GDM1 (cell line): ENCODE results near the gene ATP2B2.

Experiments used
- DNase-seq: peaks from one replicate; lab custom pipeline; 2025; lab: John Stamatoyannopoulos, UW

Gene ATP2B2

DNA sequence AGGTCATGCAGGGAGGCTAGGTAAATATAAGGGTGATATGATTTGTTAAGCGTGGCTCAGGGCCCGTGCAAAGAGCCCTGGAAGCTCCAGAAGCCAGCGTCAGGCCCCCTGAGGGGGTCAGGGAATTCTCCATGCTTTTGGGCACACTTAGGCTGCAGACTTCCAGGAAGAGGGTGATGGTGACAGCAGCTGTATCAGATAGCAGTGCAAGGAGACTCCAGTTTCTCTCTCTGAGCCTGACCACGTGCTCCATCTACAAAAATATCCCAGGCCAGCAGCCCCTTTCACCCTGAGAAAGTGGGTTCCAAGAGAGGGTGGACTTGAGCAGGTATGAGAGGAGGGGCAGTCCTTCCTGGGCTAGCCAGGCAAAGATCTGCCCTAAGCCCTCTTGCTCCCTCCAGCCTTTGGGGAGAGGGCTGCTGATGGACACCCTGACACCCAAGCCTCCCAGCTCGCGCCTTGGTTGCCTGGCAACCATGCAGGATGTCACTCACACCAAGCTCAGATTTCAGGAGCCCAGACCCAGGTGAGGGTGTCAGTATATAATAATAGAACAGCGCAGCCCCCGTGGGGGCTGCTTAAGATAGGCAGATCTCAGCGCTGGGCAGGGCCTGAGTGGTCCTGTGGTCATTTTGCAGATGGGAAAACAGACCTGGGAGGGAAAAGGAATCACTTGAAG lies 35.8 kb downstream of the ATP2B2 start:
- no peak for DNase-seq

- DNase-seq = no peak
Measured at GRCh38 chr3:10468613-10469354, 36.6 kb downstream of the ATP2B2 start.

GRCh38 chr3:10467904-10468612 lies 37.3 kb downstream of the ATP2B2 start:
- no peak for DNase-seq

- DNase-seq = no peak
Measured at GRCh38 chr3:10467204-10467603, 38.2 kb downstream of the ATP2B2 start.

GRCh38 chr3:10466186-10466585 lies 39.2 kb downstream of the ATP2B2 start:
- no peak for DNase-seq

GRCh38 chr3:10465161-10465560 lies 40.2 kb downstream of the ATP2B2 start:
- DNase-seq = no peak

DNA sequence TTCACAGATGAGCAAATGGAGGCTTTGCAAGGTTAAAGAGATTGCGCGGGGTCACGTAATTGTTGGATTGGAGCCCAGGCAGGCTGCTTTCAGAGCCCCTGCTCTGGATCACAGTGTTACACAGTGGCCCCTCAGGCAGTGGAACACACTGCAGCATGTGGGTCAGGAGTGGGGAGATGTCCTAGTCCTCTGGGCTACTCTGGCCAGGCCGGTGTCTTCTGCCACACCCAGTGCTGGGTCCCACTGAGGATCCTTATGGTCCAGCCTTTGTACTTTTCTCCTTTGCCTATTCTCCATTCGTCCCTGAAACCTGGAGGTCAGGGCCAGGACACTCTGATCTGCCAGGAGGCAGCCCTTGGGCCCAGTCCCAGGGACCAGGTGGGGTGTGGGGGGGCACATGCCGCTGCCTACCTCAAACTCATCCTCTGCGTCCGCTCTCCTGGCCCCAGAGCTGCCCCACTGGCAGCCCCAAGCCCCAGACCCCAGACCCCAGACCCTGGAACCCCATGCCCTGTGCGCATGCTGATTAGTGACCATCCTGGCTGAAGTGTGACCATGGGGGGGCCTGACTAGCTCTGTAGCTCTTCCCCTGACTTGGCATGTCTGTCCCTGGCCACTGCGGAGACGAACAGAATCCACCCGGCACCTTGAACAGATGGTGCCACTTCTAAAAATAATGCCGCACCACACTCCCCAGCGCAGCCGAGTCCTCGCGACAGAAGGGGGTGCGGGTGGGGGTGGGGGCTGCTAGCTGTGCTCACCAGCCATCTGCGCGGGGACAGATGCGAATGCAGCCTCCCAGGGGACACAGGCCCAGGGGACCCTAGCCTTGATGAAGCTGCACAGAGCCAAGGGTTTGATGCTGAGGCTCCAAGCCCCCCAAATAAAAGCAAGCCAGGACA lies 41.6 kb downstream of the ATP2B2 start:
- DNase-seq = no peak

DNA sequence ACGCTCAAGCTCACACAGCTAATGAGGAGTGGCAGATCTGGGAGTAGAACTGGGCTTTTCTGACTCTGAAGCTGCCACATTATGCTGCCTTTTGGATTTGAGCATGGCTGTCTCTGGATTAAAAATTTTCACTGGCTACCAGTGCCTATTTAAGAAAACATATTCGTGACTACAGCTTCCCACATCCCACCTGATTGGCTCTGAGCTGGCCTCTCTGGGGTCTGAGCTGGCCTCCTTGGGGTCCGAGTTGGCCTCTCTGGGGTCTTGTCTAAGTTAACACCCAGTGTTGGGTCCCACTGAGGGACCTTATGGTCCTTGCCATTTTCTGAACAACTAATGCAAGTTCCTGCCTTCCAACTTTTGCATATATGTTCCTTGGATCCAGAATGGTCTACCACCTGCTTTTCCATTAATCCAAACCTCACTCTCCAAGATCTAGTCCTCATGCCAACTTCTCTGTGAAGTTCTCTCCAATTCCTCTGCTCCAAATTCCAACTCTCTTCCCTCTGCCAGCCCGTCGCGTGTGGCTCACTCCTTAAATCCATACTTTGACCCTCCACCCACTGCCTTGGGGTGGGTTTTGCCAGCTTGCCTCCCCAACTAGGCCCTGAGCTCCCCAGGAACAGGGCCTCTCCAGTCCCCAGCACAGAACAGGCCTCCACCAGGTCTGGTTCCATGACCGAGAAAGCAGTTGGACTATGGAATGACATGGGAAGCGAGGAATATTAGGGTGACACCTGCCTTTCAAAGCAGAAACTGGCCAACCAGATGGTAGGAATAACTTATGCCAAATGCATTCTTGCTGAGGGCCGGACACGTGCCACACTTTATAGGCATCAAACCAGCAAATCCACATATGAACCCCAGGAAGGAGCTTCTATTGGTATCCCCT lies 42.5 kb downstream of the ATP2B2 start:
- no peak for DNase-seq

GRCh38 chr3:10460951-10461545 lies 44.3 kb downstream of the ATP2B2 start:
- no peak for DNase-seq

- DNase-seq = peak; percentile 74
Measured at GRCh38 chr3:10459954-10460754, 45.2 kb downstream of the ATP2B2 start.

DNA sequence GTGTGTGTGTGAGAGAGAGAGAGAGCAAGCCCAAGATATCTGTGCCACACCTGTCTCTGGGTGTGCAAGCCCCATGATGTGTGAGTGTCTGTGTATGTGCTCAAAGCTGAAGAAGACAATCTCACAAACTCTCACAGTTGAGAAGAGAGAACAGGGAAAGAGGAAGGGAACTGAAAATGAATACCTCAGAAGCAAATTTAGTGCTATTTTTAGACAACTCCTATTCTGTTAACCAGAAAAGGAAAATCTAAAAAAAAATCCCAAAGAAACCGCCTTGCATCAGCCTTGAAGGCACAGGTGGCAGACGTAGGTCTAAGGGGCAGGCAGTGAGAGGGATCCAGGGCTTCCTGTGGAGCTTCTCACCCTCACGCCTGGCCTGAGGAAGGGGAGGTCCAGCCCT lies 47.8 kb downstream of the ATP2B2 start:
- DNase-seq = no peak

DNA sequence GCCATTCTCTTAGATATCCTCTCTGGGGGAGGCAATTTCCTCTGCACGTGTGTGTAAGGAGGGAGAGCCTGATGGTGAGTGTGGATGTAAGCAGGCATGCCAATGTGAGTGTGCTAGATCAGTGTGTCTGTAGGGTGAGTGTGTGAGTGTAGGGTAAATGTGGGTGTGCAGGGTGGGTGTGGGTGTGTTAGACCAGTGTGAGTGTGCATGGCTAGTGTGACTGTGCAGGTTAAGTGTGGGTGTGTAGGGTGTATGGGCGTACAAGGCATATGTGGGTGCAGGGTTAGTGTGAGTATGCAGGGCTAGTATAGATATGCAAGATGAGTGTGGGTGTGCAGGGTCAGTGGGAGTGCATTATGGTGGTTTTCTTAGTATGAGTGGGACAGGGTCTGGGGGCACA lies 48.4 kb downstream of the ATP2B2 start:
- DNase-seq = no peak

- DNase-seq = no peak
Measured at GRCh38 chr3:10455545-10455914, 49.9 kb downstream of the ATP2B2 start.

- no peak for DNase-seq
Measured at GRCh38 chr3:10454907-10455544, 50.4 kb downstream of the ATP2B2 start.

GRCh38 chr3:10453431-10454163 lies 51.8 kb downstream of the ATP2B2 start:
- no peak for DNase-seq

GRCh38 chr3:10450494-10451440 lies 54.6 kb downstream of the ATP2B2 start:
- DNase-seq = no peak

- no peak for DNase-seq
Measured at GRCh38 chr3:10449436-10449835, 56.0 kb downstream of the ATP2B2 start.
